Lung (tissue), 12 donors: Measurements from ENCODE around the gene CD300A. TPM values are rescaled to one million over a fixed set of nuclear protein-coding genes. Genes with fewer than 3 reads are reported as not detected.
A peak's percentile ranks its signal among the peaks of the same experiment; 100 is the strongest.

Experiments used
- ATAC-seq: fragments of 200-7000 bp; cut with Tn5 transposase; one replicate; pipeline ENCODE4 v1.9.1; 2020; ENCODE audit warnings: moderate number of reproducible peaks; ENCODE audit not compliant: insufficient read depth, low FRiP score
- DNase-seq, 3 donors: peaks; one replicate each; pipeline ENCODE4 v3.0.0-alpha.2; 2013 to 2017
- H3K27ac ChIP-seq, 2 donors: one replicate each; pipeline ENCODE4 v1.5.1; 2013; ENCODE audit warnings: mild to moderate bottlenecking in 2 of 2, moderate library complexity in 2 of 2, control low read depth in 1 of 2, inconsistent platforms in 1 of 2, low read depth in 1 of 2, low read length in 1 of 2
- H3K27me3 ChIP-seq, 3 donors: one replicate each; pipeline ENCODE4 v1.5.1; 2013; ENCODE audit warnings: low read length in 2 of 3; ENCODE audit not compliant: control insufficient read depth in 3 of 3, insufficient read depth in 3 of 3
- H3K36me3 ChIP-seq, 4 donors: one replicate each; pipeline ENCODE4 v1.5.1; 2013; ENCODE audit warnings: low read length in 4 of 4, mild to moderate bottlenecking in 1 of 4, moderate library complexity in 1 of 4; ENCODE audit not compliant: control insufficient read depth in 4 of 4, insufficient read depth in 4 of 4
- H3K4me1 ChIP-seq, 5 donors: one replicate each; pipeline ENCODE4 v1.5.1; 2013; ENCODE audit warnings: low read length in 5 of 5, mild to moderate bottlenecking in 2 of 5, moderate library complexity in 1 of 5; ENCODE audit not compliant: control insufficient read depth in 5 of 5, insufficient read depth in 5 of 5
- H3K4me3 ChIP-seq: one replicate; pipeline ENCODE4 v1.5.1; 2013; ENCODE audit warnings: mild to moderate bottlenecking, control low read depth, moderate library complexity
- H3K9ac ChIP-seq, 2 donors: one replicate each; pipeline ENCODE4 v1.5.1; 2013; ENCODE audit warnings: low read length in 2 of 2, control low read depth in 1 of 2; ENCODE audit not compliant: insufficient read depth in 1 of 2
- H3K9me3 ChIP-seq, 4 donors: one replicate each; pipeline ENCODE4 v1.5.1; 2013; ENCODE audit warnings: low read length in 3 of 4, mild to moderate bottlenecking in 1 of 4, moderate library complexity in 1 of 4; ENCODE audit not compliant: control insufficient read depth in 4 of 4, insufficient read depth in 3 of 4
- WGBS, 2 donors: extraction: QIAGEN DNeasy Blood & Tissue Kit; methylation state at CpG; one replicate each; pipeline ENCODE4 v1.1.7; 2013; 5-methylcytosine and 5-hydroxymethylcytosine counted together
- polyA plus RNA-seq, 2 donors: library from polyadenylated mRNA; stranded (reverse); fragments of 200-250 nt; gene quantifications; one replicate each; pipeline ENCODE4 v1.2.1, GENCODE V29; 2013
- total RNA-seq, 2 donors: library from RNA; depleted of rRNA in 1 of 2; stranded (reverse); fragments of >200 nt in 1 of 2; gene quantifications; one replicate each; pipeline ENCODE4 v1.2.1, GENCODE V29; 2014 to 2021
- TF ChIP-seq, protein P1 (sequence below): IDR thresholded peaks from 2 replicates; pipeline ENCODE4 v1.5.1; 2012; ENCODE audit warnings: mild to moderate bottlenecking; ENCODE audit errors: control extremely low read depth, extremely low read depth
- donor health status: control.
- donor health status: control.
- donor health status: Bipolar disorder and iron deficiency.
- donor health status: healthy.
- donor health status: DM: yes; HTN: yes; CAD: no.

Gene CD300A
- total and polyA plus RNA-seq, 4 donors: 8.0 to 66.3 (median 16.9) TPM

DNA sequence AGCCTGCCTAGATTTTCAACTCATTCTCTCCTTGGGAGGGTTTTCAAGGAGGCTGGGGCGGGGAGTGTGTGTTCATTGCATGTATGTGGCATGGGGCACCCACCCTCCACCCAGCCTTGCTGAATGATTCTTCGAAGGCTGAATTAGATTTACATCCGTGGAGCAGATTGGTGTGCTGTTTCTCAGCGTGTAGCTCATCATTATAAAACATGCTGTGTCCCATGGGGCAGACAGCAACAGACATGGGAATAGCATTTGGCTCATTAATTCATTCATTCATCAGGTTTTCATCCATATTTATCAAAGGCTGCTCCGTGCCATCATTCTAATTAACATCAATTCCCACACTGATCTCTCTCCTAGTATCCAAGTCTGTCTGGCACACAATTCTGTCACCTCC, 10.6 kb upstream of the CD300A start:
- no peaks in the 10 kb centered on the region for H3K27me3 ChIP-seq
- TF ChIP-seq, protein P1, sequence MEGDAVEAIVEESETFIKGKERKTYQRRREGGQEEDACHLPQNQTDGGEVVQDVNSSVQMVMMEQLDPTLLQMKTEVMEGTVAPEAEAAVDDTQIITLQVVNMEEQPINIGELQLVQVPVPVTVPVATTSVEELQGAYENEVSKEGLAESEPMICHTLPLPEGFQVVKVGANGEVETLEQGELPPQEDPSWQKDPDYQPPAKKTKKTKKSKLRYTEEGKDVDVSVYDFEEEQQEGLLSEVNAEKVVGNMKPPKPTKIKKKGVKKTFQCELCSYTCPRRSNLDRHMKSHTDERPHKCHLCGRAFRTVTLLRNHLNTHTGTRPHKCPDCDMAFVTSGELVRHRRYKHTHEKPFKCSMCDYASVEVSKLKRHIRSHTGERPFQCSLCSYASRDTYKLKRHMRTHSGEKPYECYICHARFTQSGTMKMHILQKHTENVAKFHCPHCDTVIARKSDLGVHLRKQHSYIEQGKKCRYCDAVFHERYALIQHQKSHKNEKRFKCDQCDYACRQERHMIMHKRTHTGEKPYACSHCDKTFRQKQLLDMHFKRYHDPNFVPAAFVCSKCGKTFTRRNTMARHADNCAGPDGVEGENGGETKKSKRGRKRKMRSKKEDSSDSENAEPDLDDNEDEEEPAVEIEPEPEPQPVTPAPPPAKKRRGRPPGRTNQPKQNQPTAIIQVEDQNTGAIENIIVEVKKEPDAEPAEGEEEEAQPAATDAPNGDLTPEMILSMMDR: no peak
- no peak for ATAC-seq
- H3K9ac ChIP-seq: no peak overlapping the region
- H3K36me3 ChIP-seq: no peaks in the 10 kb centered on the region
- H3K4me1 ChIP-seq: peaks cover 5 to 24% (median 17%) of the 10 kb centered on the region in 5 donors
- H3K9me3 ChIP-seq: no peaks in the 10 kb centered on the region
- H3K27ac ChIP-seq: no peak overlapping the region
- 82 to 95% methylated on average over 5 of the region's 5 CpGs for WGBS, 2 donors
- no peak overlapping the region for H3K4me3 ChIP-seq
- no peak for DNase-seq

DNA sequence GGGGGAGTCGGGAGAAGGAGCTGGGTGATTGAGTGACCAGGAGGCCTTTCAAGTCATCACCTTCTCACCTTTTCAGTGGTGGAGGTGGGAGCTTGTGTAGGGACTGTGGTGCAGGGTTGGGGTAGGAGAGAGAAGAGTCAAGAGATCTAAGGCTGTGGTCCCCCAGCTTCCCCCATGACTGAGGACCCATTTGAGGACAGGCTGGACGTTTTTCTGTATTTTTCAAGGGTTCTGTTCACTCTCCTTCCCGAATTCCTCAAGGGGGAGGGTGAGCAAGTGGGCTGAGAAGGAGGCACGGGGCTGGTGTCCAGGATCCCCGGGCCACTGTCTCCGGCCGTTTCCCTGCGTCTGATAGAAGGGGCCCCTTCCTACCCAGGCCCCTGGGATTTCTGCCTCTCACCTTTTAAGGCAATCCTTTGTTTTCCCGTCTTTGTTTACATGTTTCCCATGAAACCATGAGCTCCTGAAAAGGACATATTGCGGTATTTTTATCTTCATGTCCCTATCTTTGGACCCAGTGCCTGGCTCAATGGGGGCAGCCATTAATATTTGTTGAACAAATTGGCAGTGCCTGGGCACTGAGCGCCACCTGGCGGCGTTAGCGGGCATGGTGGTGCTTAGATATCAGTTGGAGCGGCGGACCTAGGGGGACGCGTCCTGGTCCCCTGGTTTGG, 9.2 kb upstream of the CD300A start:
- peak; percentile 83 to 84 (median 84) for DNase-seq
- TF ChIP-seq, protein P1: peak; percentile 98
- no peak overlapping the region for H3K4me3 ChIP-seq
- WGBS, 2 donors: 24 to 28% methylated on average over 18 of the region's 18 CpGs
- no peak overlapping the region for H3K9ac ChIP-seq
- H3K9me3 ChIP-seq: no peaks in the 10 kb centered on the region
- peaks cover 5 to 24% (median 17%) of the 10 kb centered on the region in 5 donors for H3K4me1 ChIP-seq
- H3K27me3 ChIP-seq: no peaks in the 10 kb centered on the region
- H3K36me3 ChIP-seq: no peaks in the 10 kb centered on the region
- no peak for ATAC-seq
- H3K27ac ChIP-seq: no peak overlapping the region

DNA sequence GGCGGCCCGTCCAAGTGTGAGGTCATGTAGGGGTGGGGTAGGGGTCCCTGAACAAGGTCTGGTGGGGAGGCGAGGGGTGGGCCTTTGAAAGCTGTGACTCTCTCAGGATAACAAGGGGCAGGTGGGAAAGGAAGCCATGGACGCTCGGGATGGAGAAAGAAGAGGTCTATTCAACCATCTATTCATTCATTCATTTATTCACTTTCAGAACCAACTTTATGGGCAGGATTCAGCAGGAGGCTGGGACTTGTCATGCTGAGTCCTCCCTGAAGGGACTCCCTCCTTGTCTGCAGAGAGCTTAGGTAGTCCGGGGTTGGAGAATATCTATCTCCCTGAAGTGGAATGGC, 8.6 kb upstream of the CD300A start:
- Histone ChIP-seq H3K9ac (no peak overlapping the region), H3K4me1 (peaks cover 5 to 24% (median 16%) of the 10 kb centered on the region in 5 donors), H3K9me3 (no peaks in the 10 kb centered on the region), H3K27ac (no peak overlapping the region), H3K36me3 (no peaks in the 10 kb centered on the region), H3K4me3 (no peak overlapping the region), H3K27me3 (no peaks in the 10 kb centered on the region)
- no peak for ATAC-seq
- DNase-seq: no peak
- WGBS, 2 donors: 34 to 39% methylated on average over 6 of the region's 6 CpGs
- TF ChIP-seq, protein P1: no peak

DNA sequence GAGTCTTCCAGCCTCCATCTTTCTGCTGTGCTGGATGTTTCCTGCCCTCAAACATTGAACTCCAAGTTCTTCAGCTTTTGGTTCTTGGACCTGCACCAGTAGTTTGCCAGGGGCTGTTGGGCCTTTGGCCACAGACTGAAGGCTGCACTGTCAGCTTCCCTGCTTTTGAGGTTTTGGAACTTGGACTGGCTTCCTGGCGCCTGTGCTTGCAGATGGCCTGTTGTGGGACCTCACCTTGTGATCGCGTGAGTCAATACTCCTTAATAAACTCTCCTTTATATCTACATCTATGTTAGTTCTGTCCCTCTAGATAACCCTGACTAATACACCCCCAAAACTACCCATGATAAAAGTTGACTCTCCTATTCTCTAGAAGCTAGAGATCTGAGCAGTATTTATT, 7.6 kb upstream of the CD300A start:
- DNase-seq (no peak), ATAC-seq (no peak)
- Histone ChIP-seq H3K9me3 (no peaks in the 10 kb centered on the region), H3K4me3 (no peak overlapping the region), H3K27ac (no peak overlapping the region), H3K27me3 (no peaks in the 10 kb centered on the region), H3K4me1 (peaks cover 0 to 16% (median 8%) of the 10 kb centered on the region in 5 donors), H3K36me3 (no peaks in the 10 kb centered on the region), H3K9ac (no peak overlapping the region)
- WGBS, 2 donors: 69 to 83% methylated on average over 3 of the region's 3 CpGs
- TF ChIP-seq, protein P1: no peak
